GM18508 (cell line): ENCODE results near the gene SDR42E1.

Experiments used
- ATAC-seq: cut with Tn5 transposase; IDR thresholded peaks from one replicate; pipeline ENCODE4 v1.9.1; 2021; ENCODE audit warnings: moderate number of reproducible peaks; ENCODE audit not compliant: insufficient read depth, unreplicated experiment

The SDR42E1 gene

GRCh38 chr16:81946206-81946605 is 65.1 kb downstream of the SDR42E1 start:
- no peak for ATAC-seq

GRCh38 chr16:81945665-81946064 is 65.6 kb downstream of the SDR42E1 start:
- no peak for ATAC-seq

GRCh38 chr16:81942007-81942601 is 69.2 kb downstream of the SDR42E1 start:
- no peak for ATAC-seq

- ATAC-seq: no peak
These were observed 70.3 kb downstream of the SDR42E1 start for GRCh38 chr16:81940781-81941560.

GRCh38 chr16:81939164-81940056 is 71.9 kb downstream of the SDR42E1 start:
- no peak for ATAC-seq
